Keratinocyte (primary cell): Measurements from ENCODE around the gene UBE2D2. TPM values are rescaled to one million over a fixed set of nuclear protein-coding genes. Genes with fewer than 3 reads are reported as not detected.
A peak's percentile ranks its signal among the peaks of the same experiment; 100 is the strongest.

Experiments used
- DNase-seq: peaks from one replicate; pipeline ENCODE4 v3.0.0-alpha.2; 2011; ENCODE audit warnings: low read depth, missing footprints, low spot score
- FAIRE-seq: peaks from 2 replicates; lab custom pipeline; 2011; peaks lifted over from hg19 to GRCh38; lab: Jason Lieb, UNC
- H2AFZ ChIP-seq: 2 replicates; pipeline ENCODE4 v1.6.0; 2012; ENCODE audit warnings: low read length, control low read depth, inconsistent platforms; ENCODE audit not compliant: control insufficient read depth
- H3K27ac ChIP-seq: 2 replicates; pipeline ENCODE4 v1.5.1; 2011; ENCODE audit warnings: low read length; ENCODE audit not compliant: control insufficient read depth, insufficient read depth
- H3K27me3 ChIP-seq: 3 replicates; pipeline ENCODE4 v1.6.0; 2011; ENCODE audit warnings: low read length; ENCODE audit not compliant: control insufficient read depth, insufficient read depth; ENCODE audit errors: extremely low read depth
- H3K36me3 ChIP-seq, 2 experiments: 2 replicates in 1 of 2; 3 replicates in 1 of 2; pipeline ENCODE4 v1.5.1; 2011; ENCODE audit warnings: low read length in 2 of 2, mild to moderate bottlenecking in 1 of 2; ENCODE audit not compliant: control insufficient read depth in 2 of 2, insufficient read depth in 2 of 2; ENCODE audit errors: extremely low read depth in 1 of 2
- H3K4me1 ChIP-seq: 3 replicates; pipeline ENCODE4 v1.5.1; 2011; ENCODE audit warnings: low read length; ENCODE audit not compliant: control insufficient read depth, insufficient read depth; ENCODE audit errors: extremely low read depth
- H3K4me2 ChIP-seq: 3 replicates; pipeline ENCODE4 v1.6.0; 2011; ENCODE audit warnings: low read depth, low read length; ENCODE audit not compliant: control insufficient read depth, insufficient read depth; ENCODE audit errors: extremely low read depth
- H3K4me3 ChIP-seq, 3 experiments: fragments of 200-600 bp in 1 of 3; sonication (generic) in 1 of 3; 2 replicates in 2 of 3; 3 replicates in 1 of 3; pipeline ENCODE4 v1.5.1; 2011 to 2016; ENCODE audit warnings: low read length in 3 of 3, mild to moderate bottlenecking in 3 of 3, control low read depth in 2 of 3, inconsistent platforms in 1 of 3, low read depth in 1 of 3, mixed read lengths in 1 of 3, mixed run types in 1 of 3, moderate library complexity in 1 of 3; ENCODE audit not compliant: control insufficient read depth in 2 of 3, insufficient read depth in 2 of 3; ENCODE audit errors: extremely low read depth in 1 of 3
- H3K79me2 ChIP-seq: 2 replicates; pipeline ENCODE4 v1.6.0; 2012; ENCODE audit warnings: low read length; ENCODE audit not compliant: control insufficient read depth, insufficient read depth
- H3K9ac ChIP-seq: 3 replicates; pipeline ENCODE4 v1.6.0; 2011; ENCODE audit warnings: low read length; ENCODE audit not compliant: control insufficient read depth, insufficient read depth; ENCODE audit errors: extremely low read depth
- H3K9me1 ChIP-seq: 3 replicates; pipeline ENCODE4 v1.6.0; 2011; ENCODE audit warnings: low read length; ENCODE audit not compliant: control insufficient read depth, insufficient read depth; ENCODE audit errors: extremely low read depth
- H3K9me3 ChIP-seq: 2 replicates; pipeline ENCODE4 v1.5.1; 2012; ENCODE audit warnings: low read depth, low read length; ENCODE audit not compliant: control insufficient read depth
- H4K20me1 ChIP-seq: 3 replicates; pipeline ENCODE4 v1.6.0; 2011; ENCODE audit warnings: low read length; ENCODE audit not compliant: control insufficient read depth, insufficient read depth; ENCODE audit errors: extremely low read depth
- CTCF ChIP-seq, 3 experiments: IDR thresholded peaks in 1 of 3; conservative IDR thresholded peaks in 1 of 3; optimal IDR thresholded peaks in 1 of 3; 2 replicates in 2 of 3; 3 replicates in 1 of 3; pipeline versions ENCODE3 to v1.5.1; 2011; ENCODE audit warnings: low read length in 3 of 3, mild to moderate bottlenecking in 3 of 3, moderate library complexity in 2 of 3, control low read depth in 1 of 3, inconsistent platforms in 1 of 3; ENCODE audit not compliant: insufficient read depth in 2 of 3; ENCODE audit errors: extremely low read depth in 1 of 3
- EZH2 ChIP-seq: IDR thresholded peaks from one replicate; pipeline ENCODE4 v1.6.1; 2012; ENCODE audit warnings: inconsistent platforms, mild to moderate bottlenecking, low read length, moderate library complexity
- dilution Hi-C: fragments of 300-500 bp; cut with MboI; formaldehyde crosslinking; loops from one replicate; pipeline ENCODE4 v1.7.0; 2020; ENCODE audit warnings: low sequenced_read_pairs; ENCODE audit not compliant: extremely low pct_ligation_motif_present
- polyA plus RNA-seq, 5 experiments: library from polyadenylated mRNA; depleted of rRNA in 3 of 5; stranded (reverse) in 3 of 5; stranded (forward) in 1 of 5; unstranded in 1 of 5; fragments of >200 nt; gene quantifications; 1 replicate in 1 of 5; 2 replicates in 3 of 5; 3 replicates in 1 of 5; pipeline versions ENCODE4 v1.2.1 to v1.2.3, GENCODE V29; 2011 to 2012; ENCODE audit warnings: missing spikeins in 2 of 5, low read depth in 1 of 5, low replicate concordance in 1 of 5

UBE2D2 gene
- polyA plus RNA-seq, 1 donor (not counting 4 experiments of a cell fraction or from before 2014, with no cell fraction given) = 127 TPM

GRCh38 chr5:139514486-139514856 lies 46.7 kb upstream of the UBE2D2 start:
- dilution Hi-C loops = no loop called here
- H4K20me1 ChIP-seq = no peaks in the 10 kb centered on the region
- no peak for FAIRE-seq

GRCh38 chr5:139517683-139518564 lies 43.2 kb upstream of the UBE2D2 start:
- H3K27me3 ChIP-seq = no peaks in the 10 kb centered on the region
- H3K36me3 ChIP-seq = no peaks in the 10 kb centered on the region
- no peaks in the 10 kb centered on the region for H3K79me2 ChIP-seq
- peak overlapping the region; percentile 93 for H3K4me2 ChIP-seq
- DNase-seq (no peak), FAIRE-seq (no peak)
- peak overlapping the region; percentile 82 for H3K9ac ChIP-seq
- H3K9me1 ChIP-seq = no peaks in the 10 kb centered on the region
- peaks cover 11% of the 10 kb centered on the region for H3K4me1 ChIP-seq
- H4K20me1 ChIP-seq = no peaks in the 10 kb centered on the region
- H3K4me3 ChIP-seq = peak overlapping the region; percentile 36 to 85 (median 62)
- TF ChIP-seq EZH2 = no peak
- peak; percentile 70 to 98 (median 89) for TF ChIP-seq CTCF (optimal IDR thresholded peaks at IDR 0.05 in 1 of 3, IDR thresholded peaks at IDR 0.05 in 1 of 3, conservative IDR thresholded peaks at IDR 0.05 in 1 of 3; ENCODE audit: extremely low read depth in 1 of 3, insufficient read depth in 2 of 3, low read length in 3 of 3)
- H3K9me3 ChIP-seq = no peaks in the 10 kb centered on the region
- dilution Hi-C loops = no loop called here
- H2AFZ ChIP-seq = peak overlapping the region; percentile 99
- H3K27ac ChIP-seq = peak overlapping the region; percentile 64

More at GRCh38 chr5:139514486-139514856, 46.7 kb upstream of the UBE2D2 start:
- Histone ChIP-seq H3K4me3 (no peak overlapping the region), H3K36me3 (no peaks in the 10 kb centered on the region), H3K4me2 (no peak overlapping the region), H3K9me3 (no peaks in the 10 kb centered on the region), H2AFZ (no peak overlapping the region), H3K4me1 (peaks cover 11% of the 10 kb centered on the region), H3K9me1 (no peaks in the 10 kb centered on the region), H3K27me3 (no peaks in the 10 kb centered on the region), H3K27ac (no peak overlapping the region), H3K79me2 (no peaks in the 10 kb centered on the region), H3K9ac (no peak overlapping the region)
- TF ChIP-seq EZH2 (no peak), CTCF (optimal IDR thresholded peaks at IDR 0.05 in 1 of 3, IDR thresholded peaks at IDR 0.05 in 1 of 3, conservative IDR thresholded peaks at IDR 0.05 in 1 of 3; ENCODE audit: extremely low read depth in 1 of 3, insufficient read depth in 2 of 3, low read length in 3 of 3) (no peak)
- DNase-seq = no peak
